DOHH2 (cell line): ENCODE measurements around the gene CATSPERB.

Source experiments
- H3F3A ChIP-seq: fragments of 200-600 bp; sonication (generic), shearing (Covaris generic); 2 replicates; pipeline ENCODE4 v1.6.0; 2016; ENCODE audit warnings: antibody characterized with exemption, mild to moderate bottlenecking; ENCODE audit not compliant: control insufficient read depth, insufficient read depth
- H3K27ac ChIP-seq: fragments of 200-600 bp; sonication (generic); 2 replicates; pipeline ENCODE4 v1.5.1; 2014; ENCODE audit warnings: low read depth, mild to moderate bottlenecking, low read length, moderate library complexity
- H3K27me3 ChIP-seq: fragments of 200-600 bp; sonication (generic); 2 replicates; pipeline ENCODE4 v1.6.1; 2014; ENCODE audit warnings: mild to moderate bottlenecking, low read length, mixed read lengths; ENCODE audit not compliant: control insufficient read depth
- H3K36me3 ChIP-seq: fragments of 200-600 bp; sonication (generic); 2 replicates; pipeline ENCODE4 v1.6.1; 2014; ENCODE audit warnings: mild to moderate bottlenecking, low read length, moderate library complexity, mixed read lengths; ENCODE audit not compliant: control insufficient read depth
- H3K4me1 ChIP-seq: fragments of 200-600 bp; sonication (generic); 2 replicates; pipeline ENCODE4 v1.6.1; 2014; ENCODE audit warnings: mild to moderate bottlenecking, low read length, mixed read lengths; ENCODE audit not compliant: control insufficient read depth
- H3K4me2 ChIP-seq: fragments of 200-600 bp; sonication (generic); 2 replicates; pipeline ENCODE4 v1.6.0; 2014; ENCODE audit warnings: mild to moderate bottlenecking, low read length, moderate library complexity
- H3K4me3 ChIP-seq: fragments of 200-600 bp; sonication (generic); 2 replicates; pipeline ENCODE4 v1.5.1; 2014; ENCODE audit warnings: mild to moderate bottlenecking, low read length, mixed read lengths
- H3K79me2 ChIP-seq: fragments of 200-600 bp; sonication (generic); 2 replicates; pipeline ENCODE4 v1.6.1; 2014; ENCODE audit warnings: mild to moderate bottlenecking, low read length, mixed read lengths; ENCODE audit not compliant: control insufficient read depth
- H3K9me2 ChIP-seq: fragments of 200-600 bp; sonication (generic); replicated peaks from 2 replicates; pipeline ENCODE4 v1.6.1; 2014; ENCODE audit warnings: mild to moderate bottlenecking, low read length, mixed read lengths; ENCODE audit not compliant: control insufficient read depth
- H3K9me3 ChIP-seq: fragments of 200-600 bp; sonication (generic); 2 replicates; pipeline ENCODE4 v1.6.1; 2014; ENCODE audit warnings: antibody characterized with exemption, low read length, mixed read lengths; ENCODE audit not compliant: control insufficient read depth, insufficient read depth
- H4K20me1 ChIP-seq: fragments of 200-600 bp; sonication (generic); 2 replicates; pipeline ENCODE4 v1.6.0; 2014; ENCODE audit warnings: low read depth, mild to moderate bottlenecking, antibody characterized with exemption, low read length, moderate library complexity; ENCODE audit not compliant: control insufficient read depth, insufficient read depth
- EZH2phosphoT487 ChIP-seq: fragments of 200-600 bp; sonication (generic); IDR thresholded peaks from 2 replicates; pipeline ENCODE4 v1.6.1; 2017; ENCODE audit warnings: borderline replicate concordance, mild to moderate bottlenecking, antibody characterized with exemption, low read length, moderate library complexity, mixed read lengths
- TF ChIP-seq, protein P1 (sequence below): fragments of 200-600 bp; sonication (generic); IDR thresholded peaks from one replicate; pipeline ENCODE4 v1.5.1; 2014; ENCODE audit warnings: antibody characterized with exemption, mild to moderate bottlenecking, low read depth, low read length; ENCODE audit not compliant: poor library complexity, severe bottlenecking

The CATSPERB gene

DNA sequence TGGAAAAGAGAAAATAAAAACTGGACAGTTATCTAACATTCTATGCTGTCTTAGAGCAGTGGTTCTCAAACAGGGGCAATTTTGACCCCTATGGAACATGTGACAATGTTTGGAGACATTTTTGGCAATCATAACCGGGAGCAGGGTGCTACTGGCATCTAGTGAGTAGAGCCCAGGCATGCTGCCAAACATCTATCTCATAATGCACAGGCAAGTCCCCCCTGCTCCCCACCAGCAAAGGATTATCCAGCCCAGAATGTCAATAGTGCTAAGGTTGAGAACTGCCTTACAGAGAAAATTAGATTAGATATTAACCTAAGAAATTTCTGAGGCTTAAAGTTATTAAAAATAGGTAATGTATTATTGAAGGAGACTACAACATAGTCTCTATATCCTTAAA lies 22.9 kb upstream of the CATSPERB start:
- Histone ChIP-seq H3K27me3 (peaks cover 18% of the 10 kb centered on the region), H3K9me3 (no peaks in the 10 kb centered on the region), H3K4me3 (no peak overlapping the region), H3K4me2 (no peak overlapping the region), H3K4me1 (no peaks in the 10 kb centered on the region), H3K79me2 (no peaks in the 10 kb centered on the region), H4K20me1 (no peaks in the 10 kb centered on the region), H3K9me2 (no peaks in the 10 kb centered on the region), H3K27ac (no peak overlapping the region), H3K36me3 (no peaks in the 10 kb centered on the region), H3F3A (no peaks in the 10 kb centered on the region)
- TF ChIP-seq, protein P1, sequence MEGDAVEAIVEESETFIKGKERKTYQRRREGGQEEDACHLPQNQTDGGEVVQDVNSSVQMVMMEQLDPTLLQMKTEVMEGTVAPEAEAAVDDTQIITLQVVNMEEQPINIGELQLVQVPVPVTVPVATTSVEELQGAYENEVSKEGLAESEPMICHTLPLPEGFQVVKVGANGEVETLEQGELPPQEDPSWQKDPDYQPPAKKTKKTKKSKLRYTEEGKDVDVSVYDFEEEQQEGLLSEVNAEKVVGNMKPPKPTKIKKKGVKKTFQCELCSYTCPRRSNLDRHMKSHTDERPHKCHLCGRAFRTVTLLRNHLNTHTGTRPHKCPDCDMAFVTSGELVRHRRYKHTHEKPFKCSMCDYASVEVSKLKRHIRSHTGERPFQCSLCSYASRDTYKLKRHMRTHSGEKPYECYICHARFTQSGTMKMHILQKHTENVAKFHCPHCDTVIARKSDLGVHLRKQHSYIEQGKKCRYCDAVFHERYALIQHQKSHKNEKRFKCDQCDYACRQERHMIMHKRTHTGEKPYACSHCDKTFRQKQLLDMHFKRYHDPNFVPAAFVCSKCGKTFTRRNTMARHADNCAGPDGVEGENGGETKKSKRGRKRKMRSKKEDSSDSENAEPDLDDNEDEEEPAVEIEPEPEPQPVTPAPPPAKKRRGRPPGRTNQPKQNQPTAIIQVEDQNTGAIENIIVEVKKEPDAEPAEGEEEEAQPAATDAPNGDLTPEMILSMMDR: no peak
- no peak for TF ChIP-seq EZH2phosphoT487

DNA sequence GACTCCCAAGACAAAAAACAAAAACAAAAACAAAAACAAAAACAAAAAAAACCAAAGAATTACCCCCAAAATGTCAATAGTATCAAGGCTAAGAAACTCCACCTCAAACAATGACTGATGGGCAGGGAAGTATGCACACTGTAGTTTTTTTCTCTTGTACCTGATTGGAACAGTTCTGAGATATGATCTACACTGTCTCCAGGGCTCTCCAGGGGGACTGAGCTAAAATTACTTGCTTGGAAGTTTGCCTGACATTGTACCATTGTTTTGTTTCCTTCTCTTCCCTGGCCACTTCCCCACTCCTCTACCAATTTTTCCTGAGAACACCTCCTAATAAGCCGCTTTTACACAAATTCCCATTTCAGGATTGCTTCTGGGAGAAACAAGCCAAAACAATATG lies 22.3 kb upstream of the CATSPERB start:
- H3K9me3 ChIP-seq: no peaks in the 10 kb centered on the region
- no peak overlapping the region for H3K4me3 ChIP-seq
- H3K9me2 ChIP-seq: no peaks in the 10 kb centered on the region
- no peaks in the 10 kb centered on the region for H3K79me2 ChIP-seq
- no peaks in the 10 kb centered on the region for H4K20me1 ChIP-seq
- no peaks in the 10 kb centered on the region for H3K4me1 ChIP-seq
- H3K27me3 ChIP-seq: peaks cover 18% of the 10 kb centered on the region
- no peak overlapping the region for H3K27ac ChIP-seq
- no peaks in the 10 kb centered on the region for H3F3A ChIP-seq
- H3K36me3 ChIP-seq: no peaks in the 10 kb centered on the region
- H3K4me2 ChIP-seq: no peak overlapping the region
- no peak for TF ChIP-seq EZH2phosphoT487
- TF ChIP-seq, protein P1: no peak

DNA sequence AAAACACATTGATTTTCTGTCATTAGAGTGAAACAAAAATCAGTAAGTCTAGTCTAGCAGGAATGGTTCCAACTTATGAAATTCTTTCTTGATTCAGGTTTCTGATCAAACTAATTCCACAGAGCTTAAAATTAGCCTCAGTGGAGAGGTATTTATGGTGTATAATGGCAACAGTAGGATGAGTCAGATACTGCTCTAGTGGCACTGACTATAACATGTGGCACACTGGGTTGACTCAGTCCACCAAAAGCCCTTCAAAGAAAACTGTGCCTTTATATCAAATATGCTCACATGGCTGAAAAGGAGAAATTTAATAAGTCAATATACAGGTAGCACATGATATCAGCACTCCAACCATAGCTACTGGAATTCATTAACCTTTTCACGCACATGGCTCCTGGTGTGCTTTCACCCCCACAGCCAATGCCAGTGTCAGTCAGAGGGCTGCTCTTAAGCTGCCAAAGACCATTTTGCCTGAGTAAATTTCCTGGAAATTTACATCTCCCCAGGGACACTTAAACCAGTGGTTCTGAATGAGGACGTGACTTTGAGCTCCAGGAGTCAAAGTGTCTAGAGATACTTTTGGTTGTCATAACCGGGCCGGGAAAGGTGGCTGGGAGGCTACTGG lies 21.7 kb upstream of the CATSPERB start:
- Histone ChIP-seq H3K9me2 (no peaks in the 10 kb centered on the region), H3K4me2 (no peak overlapping the region), H3K27me3 (peaks cover 18% of the 10 kb centered on the region), H3K79me2 (no peaks in the 10 kb centered on the region), H3K4me1 (no peaks in the 10 kb centered on the region), H4K20me1 (no peaks in the 10 kb centered on the region), H3K27ac (no peak overlapping the region), H3K36me3 (no peaks in the 10 kb centered on the region), H3K9me3 (no peaks in the 10 kb centered on the region), H3F3A (no peaks in the 10 kb centered on the region), H3K4me3 (no peak overlapping the region)
- TF ChIP-seq, protein P1: no peak
- no peak for TF ChIP-seq EZH2phosphoT487

DNA sequence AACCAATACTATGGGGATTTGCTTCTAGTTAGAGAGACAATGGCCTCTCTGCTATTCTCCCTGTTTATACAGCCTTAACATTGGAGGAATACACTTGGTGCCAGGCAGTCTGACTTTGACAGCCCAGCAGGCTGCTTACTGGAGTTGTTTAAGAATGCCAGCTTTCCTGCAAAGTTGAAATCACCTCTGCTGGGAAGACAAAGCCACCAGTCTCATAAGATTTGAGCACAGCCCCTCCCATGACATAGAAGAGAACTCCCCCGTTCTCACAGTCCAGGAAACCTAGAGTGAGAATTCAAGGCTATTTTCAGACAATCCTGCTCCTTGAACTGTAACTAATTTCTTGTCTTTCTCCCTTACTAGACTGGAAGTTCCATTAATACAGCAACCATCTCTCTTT lies 21.1 kb upstream of the CATSPERB start:
- no peak overlapping the region for H3K27ac ChIP-seq
- no peak overlapping the region for H3K4me2 ChIP-seq
- H4K20me1 ChIP-seq: no peaks in the 10 kb centered on the region
- H3F3A ChIP-seq: no peaks in the 10 kb centered on the region
- H3K27me3 ChIP-seq: peaks cover 18% of the 10 kb centered on the region
- H3K79me2 ChIP-seq: no peaks in the 10 kb centered on the region
- no peak overlapping the region for H3K4me3 ChIP-seq
- H3K9me2 ChIP-seq: no peaks in the 10 kb centered on the region
- TF ChIP-seq, protein P1: no peak
- TF ChIP-seq EZH2phosphoT487: no peak
- no peaks in the 10 kb centered on the region for H3K4me1 ChIP-seq
- H3K36me3 ChIP-seq: no peaks in the 10 kb centered on the region
- no peaks in the 10 kb centered on the region for H3K9me3 ChIP-seq
